ENCODE measurements around the gene FMN2. TPM values are rescaled to one million over a fixed set of nuclear protein-coding genes. Genes with fewer than 3 reads are reported as not detected.

Gene FMN2
- total RNA-seq, 1 donor from 2014 or later: 0.52 TPM

- no peaks in the 10 kb centered on the region for H3K4me1 ChIP-seq
- no peaks in the 10 kb centered on the region for H3K9me3 ChIP-seq
- TF ChIP-seq CTCF (IDR thresholded peaks at IDR 0.05): peak; percentile 81
- no peaks in the 10 kb centered on the region for H3K36me3 ChIP-seq
- no peak overlapping the region for H3K27ac ChIP-seq
- DNase-seq (no peak), ATAC-seq (peak; percentile 63)
- H3K27me3 ChIP-seq: no peaks in the 10 kb centered on the region
- no peak overlapping the region for H3K4me3 ChIP-seq
- intact Hi-C loops (cut with DNase I): no loop called here
Measured at GRCh38 chr1:240189386-240189989, 97.8 kb downstream of the FMN2 start.

- ATAC-seq (peak; percentile 58), DNase-seq (no peak)
- TF ChIP-seq CTCF (IDR thresholded peaks at IDR 0.05): peak; percentile 39
- intact Hi-C loops (cut with DNase I): no loop called here
- H3K9me3 ChIP-seq: no peaks in the 10 kb centered on the region
- H3K27me3 ChIP-seq: no peaks in the 10 kb centered on the region
- no peaks in the 10 kb centered on the region for H3K4me1 ChIP-seq
- no peaks in the 10 kb centered on the region for H3K36me3 ChIP-seq
- no peak overlapping the region for H3K4me3 ChIP-seq
- H3K27ac ChIP-seq: no peak overlapping the region
Measured at GRCh38 chr1:240190881-240191401, 99.3 kb downstream of the FMN2 start.

DNA sequence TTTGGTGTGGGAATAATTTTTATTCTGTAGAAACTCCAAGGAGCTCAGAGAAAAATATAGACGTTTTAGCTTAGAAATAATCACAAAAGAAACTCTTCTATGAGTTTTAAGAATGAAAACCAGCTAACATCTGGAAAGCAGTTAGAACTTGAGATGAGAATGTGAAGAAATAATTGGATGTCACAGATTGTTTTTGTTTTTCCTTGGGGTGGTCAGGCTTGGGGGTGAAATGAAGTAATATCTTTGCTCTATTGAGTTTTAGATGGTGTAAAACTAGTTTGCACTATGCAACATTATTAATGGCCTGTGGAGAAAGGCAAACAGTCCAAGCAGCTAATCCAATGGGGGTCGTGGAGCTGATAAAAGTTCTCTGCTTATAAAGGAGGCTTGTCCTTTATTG, 101.2 kb downstream of the FMN2 start:
- H3K27me3 ChIP-seq: no peaks in the 10 kb centered on the region
- DNase-seq (no peak), ATAC-seq (no peak)
- no peak overlapping the region for H3K27ac ChIP-seq
- H3K4me3 ChIP-seq: no peak overlapping the region
- intact Hi-C loops (cut with DNase I): no loop called here
- no peak for TF ChIP-seq CTCF (IDR thresholded peaks at IDR 0.05)
- no peaks in the 10 kb centered on the region for H3K4me1 ChIP-seq
- H3K9me3 ChIP-seq: no peaks in the 10 kb centered on the region
- H3K36me3 ChIP-seq: no peaks in the 10 kb centered on the region

GRCh38 chr1:240193679-240194078, 102.0 kb downstream of the FMN2 start:
- intact Hi-C loops (cut with DNase I): no loop called here
- Histone ChIP-seq H3K4me3 (no peak overlapping the region), H3K27ac (no peak overlapping the region), H3K4me1 (no peaks in the 10 kb centered on the region), H3K27me3 (no peaks in the 10 kb centered on the region), H3K9me3 (no peaks in the 10 kb centered on the region), H3K36me3 (no peaks in the 10 kb centered on the region)
- TF ChIP-seq CTCF (IDR thresholded peaks at IDR 0.05): no peak
- DNase-seq (no peak), ATAC-seq (no peak)

DNA sequence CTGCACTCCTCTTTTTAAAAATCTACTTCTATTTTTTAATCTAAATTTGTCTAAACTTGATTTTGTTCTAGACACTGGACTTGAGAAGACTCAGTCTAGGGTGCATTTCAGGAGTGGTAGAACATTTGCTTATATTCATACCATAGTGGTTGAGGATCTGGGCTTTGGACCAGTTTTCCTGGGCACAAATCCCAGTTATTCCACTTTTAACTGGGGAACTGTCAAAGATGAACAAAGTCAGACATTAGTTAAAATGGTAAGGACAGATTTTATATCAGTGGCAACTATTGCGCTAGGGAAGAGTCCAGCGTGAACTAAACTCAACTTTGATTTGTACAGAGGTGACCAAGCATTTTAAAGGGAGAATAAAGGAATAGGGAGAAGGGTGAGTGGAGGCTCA, 102.4 kb downstream of the FMN2 start:
- Histone ChIP-seq H3K27me3 (no peaks in the 10 kb centered on the region), H3K27ac (no peak overlapping the region), H3K9me3 (no peaks in the 10 kb centered on the region), H3K36me3 (no peaks in the 10 kb centered on the region), H3K4me3 (no peak overlapping the region), H3K4me1 (no peaks in the 10 kb centered on the region)
- no peak for ATAC-seq
- no peak for TF ChIP-seq CTCF (IDR thresholded peaks at IDR 0.05)
- intact Hi-C loops (cut with DNase I): no loop called here
- DNase-seq: no peak

DNA sequence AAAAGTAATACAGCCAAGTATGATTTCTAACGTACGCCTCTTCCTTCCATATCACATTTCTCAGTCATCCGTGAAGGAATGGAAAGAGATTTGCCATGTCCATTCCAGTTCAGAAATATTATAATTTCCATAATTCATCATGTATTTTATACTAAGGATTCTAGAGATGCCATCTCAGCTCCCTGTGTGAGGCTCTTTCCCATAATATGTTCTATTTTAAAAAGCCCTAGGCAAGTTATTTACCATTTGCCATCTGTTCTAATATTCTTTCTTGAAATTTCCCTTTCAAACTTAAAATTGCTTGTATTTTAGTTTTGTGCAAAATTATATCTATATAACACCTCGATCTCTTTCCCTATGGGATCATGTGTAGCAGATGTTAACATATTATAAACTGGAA, 106.7 kb downstream of the FMN2 start:
- ATAC-seq: no peak
- no peaks in the 10 kb centered on the region for H3K4me1 ChIP-seq
- H3K9me3 ChIP-seq: no peaks in the 10 kb centered on the region
- no peak overlapping the region for H3K4me3 ChIP-seq
- no peak overlapping the region for H3K27ac ChIP-seq
- DNase-seq: no peak
- intact Hi-C loops (cut with DNase I): no loop called here
- TF ChIP-seq CTCF (IDR thresholded peaks at IDR 0.05): no peak
- H3K36me3 ChIP-seq: no peaks in the 10 kb centered on the region
- no peaks in the 10 kb centered on the region for H3K27me3 ChIP-seq
